DMS53 (cell line): ENCODE results near the gene CYP27C1.
"Not testable (repeated sequence)": the region's sequence is repeated elsewhere in the genome, so short reads cannot be mapped to it uniquely, and the experiment has no call there.

ENCODE experiments used
- DNase-seq: peaks from one replicate; lab custom pipeline; 2025; lab: John Stamatoyannopoulos, UW

CYP27C1 gene, protein sequence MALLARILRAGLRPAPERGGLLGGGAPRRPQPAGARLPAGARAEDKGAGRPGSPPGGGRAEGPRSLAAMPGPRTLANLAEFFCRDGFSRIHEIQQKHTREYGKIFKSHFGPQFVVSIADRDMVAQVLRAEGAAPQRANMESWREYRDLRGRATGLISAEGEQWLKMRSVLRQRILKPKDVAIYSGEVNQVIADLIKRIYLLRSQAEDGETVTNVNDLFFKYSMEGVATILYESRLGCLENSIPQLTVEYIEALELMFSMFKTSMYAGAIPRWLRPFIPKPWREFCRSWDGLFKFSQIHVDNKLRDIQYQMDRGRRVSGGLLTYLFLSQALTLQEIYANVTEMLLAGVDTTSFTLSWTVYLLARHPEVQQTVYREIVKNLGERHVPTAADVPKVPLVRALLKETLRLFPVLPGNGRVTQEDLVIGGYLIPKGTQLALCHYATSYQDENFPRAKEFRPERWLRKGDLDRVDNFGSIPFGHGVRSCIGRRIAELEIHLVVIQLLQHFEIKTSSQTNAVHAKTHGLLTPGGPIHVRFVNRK

DNA sequence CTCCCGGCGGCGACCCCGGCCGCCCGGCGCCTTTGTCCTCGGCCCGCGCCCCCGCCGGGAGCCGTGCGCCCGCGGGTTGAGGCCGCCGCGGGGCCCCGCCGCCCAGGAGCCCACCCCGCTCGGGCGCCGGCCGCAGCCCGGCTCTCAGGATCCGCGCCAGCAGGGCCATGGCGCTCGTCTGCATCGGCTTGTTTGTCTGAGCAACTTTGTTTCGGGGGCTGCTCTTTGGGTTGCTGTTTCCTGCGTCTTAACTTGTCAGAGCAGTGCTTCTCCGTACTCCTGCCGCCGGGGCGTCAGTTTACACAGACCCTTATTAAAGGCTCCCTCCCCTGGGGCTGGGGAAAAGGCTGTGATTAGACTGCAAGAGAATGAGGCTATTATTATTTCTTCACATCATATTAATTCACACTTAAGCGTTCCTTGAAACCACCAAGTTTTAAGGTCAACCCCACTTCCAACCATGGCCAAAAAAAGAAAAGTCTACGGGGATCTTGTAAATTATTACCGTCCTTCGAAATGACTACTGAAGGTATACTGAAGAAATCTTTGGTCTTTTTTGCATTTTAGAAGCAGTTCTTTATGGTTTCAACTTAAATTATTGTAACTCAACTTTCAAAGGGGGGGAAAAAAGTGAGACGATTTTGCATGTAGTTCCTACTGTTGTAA is at the start of gene CYP27C1:
TSS of gene CYP27C1 (minus strand) at position 198 of the 666 bp plus-strand sequence. CDS start at position 169, 29 bp downstream.
- peak; percentile 45 for DNase-seq

- DNase-seq, result no peak
These were observed 41.8 kb upstream of the CYP27C1 start for GRCh38 chr2:127261804-127262406.

DNA sequence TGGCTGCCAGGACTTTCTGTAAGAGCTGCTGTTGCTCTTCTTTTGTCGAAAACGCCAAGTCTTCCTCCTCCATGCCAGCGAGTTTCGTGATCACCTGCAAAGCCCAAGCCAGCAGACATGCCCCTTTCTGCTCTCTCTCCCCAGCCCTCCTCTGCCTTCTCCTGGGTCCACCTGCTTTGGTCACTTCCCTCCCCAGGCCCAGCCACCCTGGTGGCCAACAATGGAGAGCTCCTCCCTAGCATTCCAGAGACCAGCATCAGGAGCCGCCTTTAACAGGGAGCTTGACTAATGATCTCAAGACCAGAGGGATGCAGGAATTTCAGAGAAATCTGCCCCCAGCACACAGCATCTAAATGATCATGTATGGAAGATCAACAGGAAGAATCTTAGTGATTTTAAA is 39.3 kb upstream of the CYP27C1 start:
- no peak for DNase-seq

DNA sequence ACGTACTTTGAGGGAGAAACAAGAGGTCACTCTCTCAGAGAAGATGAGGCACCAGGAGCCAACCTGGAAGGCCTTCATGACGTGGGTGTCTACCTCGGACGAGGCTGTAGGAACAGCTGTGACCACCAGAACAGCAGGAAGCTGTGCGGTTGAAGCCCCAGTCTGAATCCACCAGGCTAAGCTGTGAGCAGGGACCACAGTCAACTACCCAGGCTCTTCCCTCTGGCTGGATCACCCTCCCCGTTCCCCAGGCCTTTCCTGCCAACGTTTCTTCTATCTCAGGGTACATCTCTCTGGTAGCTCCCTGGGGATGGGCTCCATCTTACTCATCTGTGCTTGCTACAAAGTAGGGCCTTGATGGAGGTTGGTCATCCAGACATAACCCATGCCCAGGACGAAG is 36.8 kb upstream of the CYP27C1 start:
- no peak for DNase-seq

- DNase-seq, result no peak
These were observed 36.3 kb upstream of the CYP27C1 start for GRCh38 chr2:127256381-127256780.

DNA sequence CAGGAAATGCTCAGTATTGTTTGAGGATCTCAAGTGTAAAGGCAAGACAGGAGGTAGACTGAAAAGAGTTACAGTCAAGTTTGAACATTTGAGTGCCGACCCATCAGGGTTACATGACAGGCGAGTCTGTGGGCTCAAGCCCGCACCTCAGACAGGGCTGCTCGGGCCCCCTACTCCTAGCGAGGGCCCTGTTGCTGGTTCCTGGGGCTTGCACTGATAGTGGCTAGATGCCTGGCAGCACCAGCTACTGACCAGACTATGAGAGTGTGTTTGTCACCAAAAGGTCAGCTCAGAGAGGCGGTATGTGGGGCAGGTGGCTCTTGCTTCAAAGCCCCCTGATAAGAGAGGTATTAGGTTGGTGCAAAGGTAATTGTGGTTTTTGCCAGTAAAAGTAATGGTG is 35.6 kb upstream of the CYP27C1 start:
- DNase-seq, result no peak

DNA sequence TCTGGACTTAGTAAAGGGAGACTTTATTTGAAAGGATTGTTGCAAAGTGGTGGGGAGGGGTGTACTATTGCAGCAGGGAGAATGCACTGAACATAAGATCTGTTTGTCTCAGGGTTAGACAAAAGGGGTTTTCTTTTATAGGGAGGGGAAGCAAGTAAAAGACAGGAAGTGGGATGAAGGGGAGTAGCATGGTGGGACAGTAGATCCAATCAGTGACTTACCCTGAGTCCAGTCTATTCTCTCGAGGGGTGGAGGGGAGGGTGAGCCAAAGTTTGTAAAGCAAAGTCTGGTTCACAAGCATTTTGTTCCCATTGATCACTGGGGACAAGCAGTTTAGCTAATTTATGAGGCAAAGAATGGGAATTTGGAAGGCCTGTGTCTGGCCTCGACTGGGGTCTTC is 35.0 kb upstream of the CYP27C1 start:
- DNase-seq, result no peak

GRCh38 chr2:127254386-127254981 is 34.4 kb upstream of the CYP27C1 start:
- DNase-seq, result no peak

DNA sequence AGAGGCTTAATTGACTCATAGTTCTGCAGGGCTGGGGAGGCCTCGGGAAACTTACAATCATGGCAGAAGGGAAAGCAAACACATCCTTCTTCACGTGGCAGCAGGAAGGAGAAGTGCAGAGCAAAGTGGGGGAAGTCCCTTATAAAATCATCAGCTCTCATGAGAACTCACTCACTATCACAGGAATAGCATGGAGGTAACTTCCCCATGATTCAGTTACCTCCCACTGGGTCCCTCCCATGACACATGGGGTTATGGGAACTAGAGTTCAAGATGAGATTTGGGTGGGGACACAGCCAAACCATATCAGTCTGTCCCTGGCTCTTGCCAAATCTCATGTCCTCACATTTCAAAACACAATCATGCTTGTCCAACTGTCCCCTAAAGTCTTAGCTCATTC is 21.1 kb upstream of the CYP27C1 start:
- DNase-seq, result not testable (repeated sequence)

DNA sequence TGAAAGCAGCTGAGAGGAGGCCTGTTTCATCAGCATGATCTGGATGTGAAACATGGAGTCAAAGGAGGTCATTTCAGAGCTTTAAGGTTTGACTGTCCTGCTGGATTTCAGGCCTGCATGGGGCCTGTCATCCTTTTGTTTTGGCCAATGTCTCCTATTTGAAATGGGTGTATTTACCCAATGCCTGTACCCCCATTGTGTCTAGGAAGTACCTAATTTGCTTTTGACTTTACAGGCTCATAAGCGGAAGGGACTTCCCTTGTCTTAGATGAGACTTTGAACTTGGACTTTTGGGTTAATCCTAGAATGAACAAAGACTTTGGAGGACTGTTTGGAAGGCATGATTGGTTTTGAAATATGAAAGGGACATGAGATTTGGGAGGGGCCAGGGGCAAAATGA is 19.3 kb upstream of the CYP27C1 start:
- DNase-seq, result no peak

- DNase-seq, result not testable (repeated sequence)
These were observed 17.7 kb upstream of the CYP27C1 start for GRCh38 chr2:127237768-127238167.

DNA sequence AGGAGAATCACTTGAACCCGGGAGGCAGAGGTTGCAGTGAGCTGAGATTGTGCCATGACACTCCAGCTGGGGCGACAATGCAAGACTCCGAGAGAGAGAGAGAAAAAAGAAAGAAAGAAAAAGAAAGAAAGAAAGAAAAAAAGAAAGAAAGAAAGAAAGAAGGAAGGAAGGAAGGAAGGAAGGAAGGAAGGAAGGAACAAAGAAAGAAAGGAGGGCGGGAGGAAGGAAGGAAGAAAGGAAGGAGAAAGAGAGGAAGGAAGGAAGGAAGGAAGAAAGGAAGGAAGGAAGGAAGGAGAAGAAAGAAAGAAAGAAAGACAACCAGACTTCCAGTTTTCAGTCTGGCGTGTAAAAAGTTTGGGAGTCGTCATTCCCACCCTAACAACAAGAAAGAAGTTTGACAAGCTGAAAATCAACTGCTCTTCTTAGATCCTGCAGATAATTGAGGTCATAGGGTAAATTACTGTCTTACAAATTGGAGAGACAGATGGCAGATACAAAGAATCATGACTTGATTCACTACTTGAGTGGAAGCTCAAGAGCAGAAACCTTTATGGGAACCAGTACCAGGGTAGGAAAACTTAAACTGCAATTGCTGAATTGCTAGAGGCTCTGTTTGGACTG is 15.1 kb upstream of the CYP27C1 start:
- no peak for DNase-seq

DNA sequence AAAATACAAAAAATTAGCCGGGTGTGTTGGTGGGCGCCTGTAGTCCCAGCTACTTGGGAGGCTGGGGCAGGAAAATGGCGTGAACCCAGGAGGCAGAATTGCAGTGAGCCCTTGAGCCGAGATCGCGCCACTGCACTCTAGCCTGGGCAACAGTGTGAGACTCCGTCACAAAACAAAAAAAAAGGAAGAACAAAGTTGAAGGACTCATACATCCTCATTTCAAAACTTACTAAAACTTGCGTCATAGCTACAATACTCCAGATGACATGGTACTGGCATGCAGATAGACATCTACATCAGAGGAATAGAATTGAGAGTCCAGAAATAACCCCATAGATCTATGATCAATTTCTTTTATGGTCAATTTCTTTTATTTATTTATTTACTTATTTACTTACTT is 13.6 kb upstream of the CYP27C1 start:
- no peak for DNase-seq

GRCh38 chr2:127231130-127231865 is 11.2 kb upstream of the CYP27C1 start:
- no peak for DNase-seq

- no peak for DNase-seq
These were observed 9.5 kb upstream of the CYP27C1 start for GRCh38 chr2:127229555-127229954.

GRCh38 chr2:127228102-127228501 is 8.0 kb upstream of the CYP27C1 start:
- no peak for DNase-seq

- DNase-seq, result not testable (repeated sequence)
These were observed 7.2 kb upstream of the CYP27C1 start for GRCh38 chr2:127227264-127227660.

DNA sequence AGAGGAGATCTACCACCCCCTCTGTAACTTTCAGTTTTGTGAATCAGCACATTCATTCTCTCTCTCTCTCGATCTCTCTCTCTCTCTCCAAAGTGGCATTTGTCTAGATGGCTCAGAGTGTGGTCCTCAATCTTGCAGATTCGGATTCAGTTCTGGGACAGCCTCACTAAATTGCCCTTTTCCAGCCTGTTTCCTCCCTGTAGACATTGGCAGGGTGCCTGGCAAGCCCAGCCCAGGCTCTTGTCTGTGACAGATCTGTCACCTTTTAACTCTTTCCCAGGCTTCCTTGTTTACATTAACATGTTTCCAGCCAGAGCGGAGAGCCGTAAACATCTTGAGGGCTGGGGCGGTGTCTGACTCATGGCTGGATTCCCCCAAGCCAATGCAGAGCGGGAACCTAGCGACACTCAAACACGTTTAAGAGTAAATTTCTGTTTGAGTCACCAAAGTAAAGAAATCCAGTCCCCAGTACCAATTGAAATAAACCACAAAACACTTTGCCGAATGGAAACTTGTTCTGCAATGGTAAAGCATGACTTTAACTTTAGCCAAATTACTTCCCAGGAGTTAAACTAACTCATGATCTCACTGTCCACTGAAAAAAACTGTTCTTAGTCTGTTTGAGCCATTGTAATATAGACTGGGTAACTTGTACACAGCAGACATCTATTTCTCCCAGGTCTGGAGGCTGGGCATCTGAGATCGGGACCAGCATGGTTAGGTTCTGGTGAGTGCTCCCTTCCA is 6.6 kb upstream of the CYP27C1 start:
- DNase-seq, result peak; percentile 98

- peak; percentile 13 for DNase-seq
These were observed 6.0 kb upstream of the CYP27C1 start for GRCh38 chr2:127226132-127226519.

DNA sequence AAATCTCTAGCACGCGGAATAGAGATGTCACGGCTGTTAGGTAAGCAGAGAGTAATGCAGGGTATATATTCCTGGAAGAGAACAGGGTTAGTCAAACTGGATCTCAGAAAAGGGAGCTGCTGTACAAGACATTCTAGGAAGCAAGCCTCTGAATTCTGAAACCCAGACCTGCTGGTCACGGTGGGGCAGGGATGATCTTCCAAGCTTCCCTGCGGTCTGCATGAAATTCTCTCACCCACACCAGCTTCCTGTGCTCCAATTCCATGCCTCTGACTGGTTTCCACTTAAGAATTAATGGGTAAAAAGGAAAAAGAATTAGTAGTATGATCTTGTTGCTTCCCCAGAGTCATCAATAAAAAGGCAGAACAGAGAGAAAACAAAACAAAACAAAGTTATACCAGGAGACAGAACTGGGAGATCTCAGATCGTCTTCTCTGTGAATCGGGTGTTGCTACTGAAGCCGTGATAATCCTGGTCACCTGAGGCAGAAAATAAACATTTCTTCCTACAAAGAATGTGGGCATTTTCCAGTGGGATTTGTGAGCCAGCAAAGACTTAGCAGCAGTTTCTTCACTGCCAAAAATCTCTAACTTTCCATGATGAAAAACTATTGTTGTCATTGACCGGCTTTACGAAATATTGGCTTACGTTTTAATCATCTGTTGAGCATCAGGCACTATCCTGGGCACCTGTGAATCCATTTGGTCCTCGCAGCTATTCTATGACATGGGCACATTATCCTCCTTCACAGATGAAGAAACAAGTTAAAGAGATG is 5.3 kb upstream of the CYP27C1 start:
- DNase-seq, result peak; percentile 15
